Activated CD4-positive, alpha-beta T cell treated with anti-CD3 and anti-CD28 coated beads for 36 hours (primary cell): ENCODE results near the gene SYS1. TPM values are rescaled to one million over a fixed set of nuclear protein-coding genes. Genes with fewer than 3 reads are reported as not detected.

Experiments used
- ATAC-seq: fragments of 200-7000 bp; cut with Tn5 transposase; one replicate; pipeline ENCODE4 v1.10.0; 2021; ENCODE audit warnings: mild to moderate bottlenecking, moderate library complexity
- CTCF ChIA-PET: fragments of 350-600 bp; sonication (Branson Sonifier 250); formaldehyde crosslinking; loops from one replicate; lab custom pipeline; 2021; ENCODE audit warnings: antibody characterized with exemption; lab: Charles Lee
- POLR2A ChIA-PET: fragments of 350-600 bp; sonication (Branson Sonifier 250); formaldehyde crosslinking; loops from one replicate; lab custom pipeline; 2021; ENCODE audit warnings: antibody characterized with exemption, inconsistent platforms; lab: Charles Lee
- DNase-seq: peaks from one replicate; pipeline ENCODE4 v3.0.0-alpha.2; 2020
- H3K27ac Mint-ChIP-seq: one replicate; pipeline ENCODE4 v1.8.0; 2021; ENCODE audit warnings: mixed read lengths
- H3K27me3 Mint-ChIP-seq: one replicate; pipeline ENCODE4 v1.8.0; 2021; ENCODE audit warnings: mixed read lengths
- H3K36me3 Mint-ChIP-seq: one replicate; pipeline ENCODE4 v1.8.0; 2021; ENCODE audit warnings: low read depth, mixed read lengths
- H3K4me1 Mint-ChIP-seq: one replicate; pipeline ENCODE4 v1.8.0; 2021; ENCODE audit warnings: mixed read lengths
- H3K4me3 Mint-ChIP-seq: one replicate; pipeline ENCODE4 v1.8.0; 2021; ENCODE audit warnings: mild to moderate bottlenecking, moderate library complexity, mixed read lengths
- H3K9me3 Mint-ChIP-seq: one replicate; pipeline ENCODE4 v1.8.0; 2021; ENCODE audit warnings: low read depth, mixed read lengths
- intact Hi-C, 2 experiments: fragments of 100-400 bp; cut with DNase I in 1 of 2; cut with micrococcal nuclease in 1 of 2; formaldehyde crosslinking; loops; one replicate each; pipeline versions ENCODE4 v1.14.2 to v1.15.1; 2022 to 2024; cut with DNase I, micrococcal nuclease
- total RNA-seq, 2 experiments: library from RNA; stranded (reverse); gene quantifications; one replicate each; pipeline ENCODE4 v1.2.3, GENCODE V29; 2021

Gene SYS1
- total RNA-seq, 2 experiments from 2014 or later: 16.1 to 26.1 TPM

GRCh38 chr20:45340236-45340847 is 22.6 kb upstream of the SYS1 start:
- DNase-seq: no peak
- Mint-ChIP-seq H3K27me3 (no peaks in the 10 kb centered on the region), H3K9me3 (no peaks in the 10 kb centered on the region), H3K27ac (no peak overlapping the region), H3K4me1 (peaks cover 13% of the 10 kb centered on the region), H3K36me3 (peaks cover 11% of the 10 kb centered on the region), H3K4me3 (no peak overlapping the region)
- POLR2A ChIA-PET: no interaction called here
- intact Hi-C loops: no loop called here
- CTCF ChIA-PET: interaction anchor here (0.8 to 2.2 kb wide), 3 partner anchors 8 to 23 kb away, joined by 3 to 8 read pairs (median 4); partner anchors contain the start of gene SYS1
- no peak for ATAC-seq

- Mint-ChIP-seq H3K9me3 (no peaks in the 10 kb centered on the region), H3K27ac (no peak overlapping the region), H3K27me3 (no peaks in the 10 kb centered on the region), H3K4me3 (no peak overlapping the region), H3K36me3 (peaks cover 6% of the 10 kb centered on the region), H3K4me1 (peaks cover 19% of the 10 kb centered on the region)
- intact Hi-C loops: no loop called here
- DNase-seq (no peak), ATAC-seq (no peak)
- ChIA-PET POLR2A (no interaction called here), CTCF (interaction anchor here (0.8 to 2.2 kb wide), 4 partner anchors 9 to 51 kb away, joined by 3 to 8 read pairs (median 4); partner anchors contain the start of gene SYS1)
Observed at GRCh38 chr20:45340951-45341350, 22.0 kb upstream of the SYS1 start.

DNA sequence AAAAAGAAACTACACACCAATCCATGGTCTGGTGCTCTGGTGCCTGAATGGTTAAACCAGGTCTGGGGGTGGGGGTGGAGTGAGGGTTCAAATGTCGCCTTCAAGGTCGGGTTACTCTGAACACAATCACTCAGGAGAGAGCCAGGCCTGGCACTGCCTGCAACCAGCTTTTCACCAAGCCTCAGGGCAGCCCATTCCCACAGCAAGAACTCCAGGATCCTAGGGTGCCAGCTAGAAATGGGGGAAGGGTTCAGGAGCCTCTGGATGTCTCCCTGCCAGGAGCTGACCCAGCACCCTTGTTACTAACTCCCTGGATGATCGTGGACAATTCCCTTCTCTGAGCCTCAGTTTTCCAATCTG is 21.4 kb upstream of the SYS1 start:
- peaks cover 25% of the 10 kb centered on the region for H3K4me1 Mint-ChIP-seq
- no peak overlapping the region for H3K4me3 Mint-ChIP-seq
- H3K9me3 Mint-ChIP-seq: no peaks in the 10 kb centered on the region
- ATAC-seq (no peak), DNase-seq (no peak)
- peaks cover 7% of the 10 kb centered on the region for H3K36me3 Mint-ChIP-seq
- ChIA-PET POLR2A (no interaction called here), CTCF (interaction anchor here (1.0 to 2.2 kb wide), 4 partner anchors 11 to 108 kb away, joined by 3 to 8 read pairs (median 4); partner anchors contain the start of gene SYS1)
- intact Hi-C loops: no loop called here
- no peak overlapping the region for H3K27ac Mint-ChIP-seq
- peaks cover 2% of the 10 kb centered on the region for H3K27me3 Mint-ChIP-seq

DNA sequence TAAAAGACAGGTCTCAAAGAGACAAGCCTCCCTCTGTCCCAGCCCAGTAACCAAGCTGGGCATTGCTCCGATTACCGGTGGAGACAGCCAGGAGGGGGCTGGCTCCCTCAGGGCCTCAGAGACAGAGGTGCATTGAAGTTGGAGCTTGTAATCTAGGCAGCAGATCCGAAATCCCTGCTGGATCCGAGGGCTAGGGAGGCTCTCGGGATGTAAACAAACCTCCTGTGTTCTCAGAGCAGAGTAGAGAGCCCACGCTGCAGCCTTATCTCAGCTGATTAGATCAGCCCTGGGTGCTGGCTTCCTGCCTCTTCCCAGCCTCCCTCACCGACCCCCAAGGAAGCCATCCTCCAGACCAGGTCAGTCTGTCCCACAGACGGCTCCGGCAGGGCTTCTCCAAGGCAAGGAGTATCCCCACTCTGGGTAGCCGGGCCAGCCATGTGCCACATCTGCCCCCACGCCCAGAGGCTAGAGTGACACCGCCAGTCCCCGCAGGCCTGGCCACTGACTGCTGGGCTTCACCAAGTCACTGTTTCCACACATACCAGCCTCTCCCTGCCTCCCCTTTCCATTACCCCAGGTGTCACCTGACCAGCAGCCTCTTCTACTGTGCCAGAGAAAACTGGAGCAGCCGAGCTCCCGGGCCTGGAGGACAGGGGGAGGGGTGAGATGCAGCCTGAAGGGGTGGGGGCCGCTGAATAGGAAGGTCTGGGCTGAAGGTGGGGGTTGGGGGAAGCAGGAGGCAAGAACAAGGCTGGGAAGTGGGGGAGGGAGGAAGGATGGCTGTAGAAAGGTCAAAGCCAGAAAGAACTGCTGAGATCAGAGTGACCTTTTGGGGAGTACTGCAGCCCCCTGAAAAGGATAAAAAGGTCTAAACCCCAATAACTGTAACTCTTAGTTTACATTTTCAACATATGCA is 20.8 kb upstream of the SYS1 start:
- DNase-seq (no peak), ATAC-seq (no peak)
- H3K9me3 Mint-ChIP-seq: no peaks in the 10 kb centered on the region
- no peak overlapping the region for H3K4me3 Mint-ChIP-seq
- CTCF ChIA-PET: interaction anchor here (1.0 to 1.5 kb wide), 4 partner anchors 11 to 107 kb away, joined by 3 to 5 read pairs (median 4); no protein-coding TSS in a partner anchor
- peaks cover 3% of the 10 kb centered on the region for H3K27me3 Mint-ChIP-seq
- intact Hi-C loops: no loop called here
- no peak overlapping the region for H3K27ac Mint-ChIP-seq
- peaks cover 32% of the 10 kb centered on the region for H3K4me1 Mint-ChIP-seq
- POLR2A ChIA-PET: no interaction called here
- H3K36me3 Mint-ChIP-seq: peaks cover 8% of the 10 kb centered on the region

GRCh38 chr20:45342855-45343531 is 20.0 kb upstream of the SYS1 start:
- no peak overlapping the region for H3K4me3 Mint-ChIP-seq
- ChIA-PET POLR2A (no interaction called here), CTCF (interaction anchor here (1.0 to 7.1 kb wide), 4 partner anchors 10 to 49 kb away, joined by 4 to 45 read pairs (median 5); partner anchors contain the start of gene SYS1)
- ATAC-seq: no peak
- H3K27ac Mint-ChIP-seq: no peak overlapping the region
- DNase-seq: no peak
- H3K27me3 Mint-ChIP-seq: peaks cover 3% of the 10 kb centered on the region
- H3K4me1 Mint-ChIP-seq: peaks cover 35% of the 10 kb centered on the region
- intact Hi-C loops: no loop called here
- peaks cover 8% of the 10 kb centered on the region for H3K36me3 Mint-ChIP-seq
- no peaks in the 10 kb centered on the region for H3K9me3 Mint-ChIP-seq

DNA sequence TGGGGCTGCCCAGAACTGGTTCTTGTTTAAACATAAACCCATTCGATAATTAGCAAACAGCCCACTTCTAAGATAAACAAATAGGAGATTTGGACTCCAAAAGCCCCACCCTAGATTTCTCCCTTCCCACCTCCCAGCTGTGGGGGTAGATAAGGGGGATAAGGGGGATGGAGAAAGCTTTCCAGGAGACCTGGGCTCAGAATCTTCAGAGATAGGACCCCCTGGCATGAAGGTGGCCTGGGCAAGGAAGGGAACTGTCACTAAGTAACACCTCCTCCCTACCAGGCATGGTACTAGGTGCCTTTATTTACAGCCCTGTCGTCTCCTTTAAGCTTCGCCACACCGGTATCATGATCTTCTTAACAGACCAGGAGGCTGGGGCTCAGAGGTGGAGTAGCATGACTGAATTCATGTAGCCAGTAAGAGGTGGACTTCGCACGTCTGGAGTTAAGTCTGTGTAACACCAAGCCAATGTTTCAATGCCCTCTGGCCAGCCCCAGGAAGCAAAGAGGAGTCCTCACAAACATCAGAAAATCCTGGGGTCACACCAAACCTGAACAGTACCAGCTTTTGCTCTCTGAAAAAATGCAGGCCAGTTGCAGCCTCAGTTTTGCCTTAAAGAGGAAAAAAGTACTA is 19.3 kb upstream of the SYS1 start:
- H3K4me3 Mint-ChIP-seq: no peak overlapping the region
- CTCF ChIA-PET: interaction anchor here (0.5 to 7.1 kb wide), 5 partner anchors 9 to 230 kb away, joined by 3 to 45 read pairs (median 5); partner anchors contain the start of gene SYS1
- H3K27ac Mint-ChIP-seq: no peak overlapping the region
- H3K27me3 Mint-ChIP-seq: peaks cover 3% of the 10 kb centered on the region
- no peak for ATAC-seq
- POLR2A ChIA-PET: no interaction called here
- H3K36me3 Mint-ChIP-seq: peaks cover 8% of the 10 kb centered on the region
- no peaks in the 10 kb centered on the region for H3K9me3 Mint-ChIP-seq
- DNase-seq: no peak
- intact Hi-C loops: no loop called here
- H3K4me1 Mint-ChIP-seq: peaks cover 39% of the 10 kb centered on the region

DNA sequence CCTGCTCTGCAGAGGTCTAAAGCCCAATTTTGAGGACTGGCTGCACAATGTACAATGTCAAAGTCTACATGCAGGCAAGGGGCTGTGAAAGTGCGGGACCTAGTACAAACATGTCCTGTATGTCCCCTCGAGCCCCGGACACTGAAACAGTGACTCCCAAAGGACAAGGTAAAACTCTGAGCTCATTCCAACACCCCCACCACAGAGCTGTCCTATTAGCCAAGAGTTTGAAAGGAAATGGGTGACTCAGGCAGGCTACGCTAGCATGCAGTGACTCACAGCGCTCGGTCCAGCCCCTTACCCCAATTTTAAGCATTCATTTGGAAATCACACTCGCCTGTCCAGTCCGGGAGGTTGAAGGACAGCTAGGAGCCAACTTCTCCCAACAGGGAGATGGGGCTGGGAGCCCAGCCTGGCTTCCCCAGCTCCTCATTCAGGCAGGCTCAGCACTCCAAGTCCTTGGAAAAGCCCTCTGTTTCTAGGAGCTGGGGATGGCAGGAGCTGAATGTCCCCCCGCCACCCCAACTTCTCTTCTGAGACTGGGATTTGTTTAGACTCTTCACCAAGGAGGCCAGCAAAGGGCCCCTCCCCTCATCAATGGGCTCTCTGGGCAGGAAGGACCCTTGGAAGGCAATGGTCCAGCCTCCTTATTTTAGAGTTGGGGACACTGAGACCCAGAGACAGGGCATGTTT is 18.6 kb upstream of the SYS1 start:
- DNase-seq (peak; percentile 32), ATAC-seq (peak; percentile 28)
- POLR2A ChIA-PET: no interaction called here
- Mint-ChIP-seq H3K4me1 (peaks cover 39% of the 10 kb centered on the region), H3K27ac (no peak overlapping the region), H3K4me3 (no peak overlapping the region), H3K9me3 (no peaks in the 10 kb centered on the region), H3K36me3 (peaks cover 6% of the 10 kb centered on the region), H3K27me3 (peaks cover 3% of the 10 kb centered on the region)
- CTCF ChIA-PET: interaction anchor here (0.5 to 7.1 kb wide), 5 partner anchors 9 to 454 kb away, joined by 3 to 45 read pairs (median 5); partner anchors contain the start of gene SYS1
- intact Hi-C loops: no loop called here

DNA sequence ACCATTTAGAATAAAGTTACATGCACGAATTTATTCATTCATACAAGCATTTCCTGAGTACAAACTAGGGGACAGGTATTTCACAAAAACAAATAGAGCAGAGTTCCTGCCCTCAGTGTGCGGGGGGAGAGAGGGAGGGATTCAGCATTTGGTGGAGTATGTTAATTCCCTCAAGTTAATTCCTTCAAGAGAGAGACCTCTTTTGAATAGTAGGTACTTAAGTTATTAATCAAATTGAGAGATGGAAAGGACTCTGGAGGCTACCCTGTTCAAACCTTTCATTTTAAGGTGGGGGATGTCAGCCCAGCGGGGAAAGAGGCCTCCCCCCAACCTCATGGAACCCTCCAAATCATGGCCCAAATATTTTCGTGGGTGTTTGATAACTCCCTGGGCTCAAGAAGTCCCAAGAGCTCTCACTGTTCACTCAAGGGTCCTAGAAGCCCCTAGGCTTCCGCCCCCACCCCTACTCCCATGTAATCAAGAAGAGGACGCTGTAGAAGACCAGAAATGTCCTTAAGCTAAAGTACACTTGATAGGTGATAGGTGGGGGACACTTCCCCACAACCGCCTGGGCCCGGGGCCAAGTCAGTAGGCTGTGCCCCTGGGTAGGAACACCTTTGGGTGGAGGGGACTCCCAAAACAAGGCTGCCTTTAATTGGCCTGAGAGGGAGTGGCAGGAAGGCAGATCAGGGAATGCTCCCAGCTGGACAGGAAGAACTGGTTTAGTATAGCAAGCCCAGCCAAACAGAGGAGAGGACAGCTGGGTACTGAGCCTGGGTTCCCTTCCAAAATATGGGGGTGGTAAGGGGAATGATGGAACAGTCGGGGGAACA is 17.6 kb upstream of the SYS1 start:
- Mint-ChIP-seq H3K4me3 (no peak overlapping the region), H3K36me3 (peaks cover 6% of the 10 kb centered on the region), H3K27ac (no peak overlapping the region), H3K4me1 (peaks cover 42% of the 10 kb centered on the region), H3K27me3 (peaks cover 3% of the 10 kb centered on the region), H3K9me3 (no peaks in the 10 kb centered on the region)
- ChIA-PET CTCF (interaction anchor here (0.7 to 7.1 kb wide), 3 partner anchors 16 to 52 kb away, joined by 3 to 45 read pairs (median 5); partner anchors contain the start of gene SYS1), POLR2A (interaction anchor here (0.5 to 1.1 kb wide), 2 partner anchors 18 to 78 kb away, joined by 3 to 4 read pairs; partner anchors contain the start of gene SYS1)
- ATAC-seq (no peak), DNase-seq (no peak)
- intact Hi-C loops: no loop called here

DNA sequence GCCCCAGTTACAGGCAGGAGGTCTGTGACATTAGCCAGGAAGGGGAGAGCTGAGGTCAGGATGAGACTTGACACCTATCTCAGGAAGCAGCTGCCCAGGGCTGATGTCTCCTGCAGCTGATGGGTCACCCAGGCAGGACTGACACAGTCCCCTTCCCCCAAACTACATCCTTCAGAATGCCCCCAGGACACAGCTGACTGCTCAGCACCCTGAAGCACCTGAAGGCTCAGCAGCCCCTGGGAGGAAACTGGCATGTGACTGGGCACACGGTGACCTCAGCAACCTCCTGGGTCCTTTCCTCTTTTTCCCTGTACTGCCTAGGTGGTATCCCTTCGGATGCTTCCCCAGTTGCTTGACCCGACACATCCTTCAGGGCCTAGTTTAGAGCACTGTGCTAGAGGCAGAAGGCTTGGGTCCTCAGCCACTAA is 16.7 kb upstream of the SYS1 start:
- ChIA-PET POLR2A (interaction anchor here (1.1 to 1.3 kb wide), 2 partner anchors 17 to 91 kb away, joined by 3 to 6 read pairs; partner anchors contain the start of gene SYS1), CTCF (interaction anchor here (0.7 to 7.1 kb wide), 4 partner anchors 15 to 91 kb away, joined by 3 to 45 read pairs (median 10); partner anchors contain the start of gene SYS1)
- Mint-ChIP-seq H3K4me3 (peak overlapping the region; percentile 82), H3K27me3 (peaks cover 3% of the 10 kb centered on the region), H3K9me3 (no peaks in the 10 kb centered on the region), H3K36me3 (peaks cover 6% of the 10 kb centered on the region), H3K4me1 (peaks cover 42% of the 10 kb centered on the region), H3K27ac (no peak overlapping the region)
- no peak for ATAC-seq
- no peak for DNase-seq
- intact Hi-C loops: loop anchor here in 1 of 2 experiments (1.0 kb wide), 1 partner anchor 491 kb away; no protein-coding TSS in a partner anchor
